Small intestine (tissue), 4 donors: ENCODE data around the gene PTRH1. TPM values are rescaled to one million over a fixed set of nuclear protein-coding genes. Genes with fewer than 3 reads are reported as not detected.

Source experiments
- polyA plus RNA-seq, 4 donors: library from polyadenylated mRNA; stranded (reverse) in 3 of 4; unstranded in 1 of 4; fragments of 200-250 nt in 3 of 4; fragments of 120-200 nt in 1 of 4; gene quantifications; one replicate each; pipeline versions ENCODE4 v1.2.1 to v1.2.3, GENCODE V29; 2013
- donor health status: healthy with polysubstance abuse.
- donor health status: Bipolar disorder and iron deficiency.
- donor health status: healthy.

The PTRH1 gene
- polyA plus RNA-seq, 4 donors: 3.4 to 16.8 (median 10.9) TPM

Other genes with a start within 250 kb of the PTRH1 start
- gene STXBP1, start 103.4 kb downstream of the PTRH1 start, polyA plus RNA-seq: 10 to 100 TPM in 2 of 4 donors, 1 to 10 TPM in 1, under 1 TPM in 1; 0.89 to 16.4 (median 8.1) TPM
- gene CFAP157, start 8.7 kb downstream of the PTRH1 start, polyA plus RNA-seq: under 1 TPM in 2 of 4 donors, not detected in 2; 0.12 to 0.84 TPM
- under 1 TPM in 2 of 4 donors, not detected in 2; 0.01 to 0.03 TPM for gene TTC16, start 416 bp upstream of the PTRH1 start, polyA plus RNA-seq
- 10 to 100 TPM; 13.2 to 24.0 (median 21.1) TPM for gene TOR2A, start 19.6 kb upstream of the PTRH1 start, polyA plus RNA-seq
- 10 to 100 TPM in 1 of 4 donors, 1 to 10 TPM in 2, under 1 TPM in 1; 0.67 to 12.6 (median 4.4) TPM for gene SH2D3C, start 63.0 kb upstream of the PTRH1 start, polyA plus RNA-seq
- gene CDK9, start 70.4 kb upstream of the PTRH1 start, polyA plus RNA-seq: 10 to 100 TPM; 34.0 to 47.2 (median 34.6) TPM
- gene FPGS, start 87.2 kb upstream of the PTRH1 start, polyA plus RNA-seq: 10 to 100 TPM; 24.4 to 45.8 (median 30.6) TPM
- 10 to 100 TPM in 2 of 4 donors, 1 to 10 TPM in 2; 3.1 to 84.0 (median 11.8) TPM for gene ENG, start 139.0 kb upstream of the PTRH1 start, polyA plus RNA-seq
- 10 to 100 TPM; 11.6 to 60.6 (median 51.7) TPM for gene AK1, start 162.0 kb upstream of the PTRH1 start, polyA plus RNA-seq
- 10 to 100 TPM in 2 of 4 donors, 1 to 10 TPM in 2; 2.2 to 31.8 (median 11.8) TPM for gene ST6GALNAC6, start 183.9 kb upstream of the PTRH1 start, polyA plus RNA-seq
- gene ST6GALNAC4, start 201.4 kb upstream of the PTRH1 start, polyA plus RNA-seq: 10 to 100 TPM in 3 of 4 donors, 1 to 10 TPM in 1; 9.1 to 34.7 (median 22.5) TPM
- under 1 TPM in 3 of 4 donors, not detected in 1; 0.40 to 0.81 (median 0.60) TPM for gene PIP5KL1, start 215.1 kb upstream of the PTRH1 start, polyA plus RNA-seq
- gene DPM2, start 222.2 kb upstream of the PTRH1 start, polyA plus RNA-seq: 10 to 100 TPM; 23.2 to 46.0 (median 35.4) TPM